A549 (cell line): ENCODE results near the gene MYB. TPM values are rescaled to one million over a fixed set of nuclear protein-coding genes. Genes with fewer than 3 reads are reported as not detected.

ENCODE experiments used
- ATAC-seq, 2 experiments: fragments of 200-7000 bp in 1 of 2; fragments of >200 bp in 1 of 2; cut with Nextera tagmentation in 1 of 2; cut with Tn5 transposase in 1 of 2; 3 replicates each; pipeline versions ENCODE4 v1.8.0 to v1.9.1; 2018 to 2020; ENCODE audit warnings: mild to moderate bottlenecking in 1 of 2, moderate library complexity in 1 of 2
- CTCF ChIA-PET: fragments of 300-600 bp; sonication (Branson Sonifier 250); formaldehyde crosslinking; extraction: SDS; loops from one replicate; lab custom pipeline; 2021; ENCODE audit warnings: antibody characterized with exemption, inconsistent platforms; lab: Yijun Ruan, JAX
- POLR2A ChIA-PET: fragments of 350-600 bp; formaldehyde crosslinking; extraction: SDS; loops from one replicate; lab custom pipeline; 2021; ENCODE audit warnings: antibody characterized with exemption, inconsistent platforms; lab: Yijun Ruan, JAX
- DNase-seq, 2 experiments: peaks; one replicate each; pipeline versions ENCODE4 v3.0.0 to v3.0.0-alpha.2; 2011 to 2016; ENCODE audit warnings: low read depth in 1 of 2, low spot score in 1 of 2
- FAIRE-seq: peaks from 2 replicates; lab custom pipeline; 2011; peaks lifted over from hg19 to GRCh38; lab: Jason Lieb, UNC
- H3K27ac ChIP-seq, 2 experiments: fragments of >200 bp; sonication (Bioruptor Twin); formaldehyde crosslinking; 3 replicates each; pipeline ENCODE4 v1.5.1; 2016 to 2017
- H3K4me1 ChIP-seq: fragments of >200 bp; sonication (Bioruptor Twin); formaldehyde crosslinking; 3 replicates; pipeline ENCODE4 v1.6.1; 2016
- H3K4me2 ChIP-seq: fragments of >200 bp; sonication (Bioruptor Twin); formaldehyde crosslinking; 3 replicates; pipeline ENCODE4 v1.6.1; 2016
- H3K4me3 ChIP-seq: fragments of >200 bp; sonication (Bioruptor Twin); formaldehyde crosslinking; 3 replicates; pipeline ENCODE4 v1.5.1; 2016
- H3K9me3 ChIP-seq: fragments of >200 bp; sonication (Bioruptor Twin); formaldehyde crosslinking; 3 replicates; pipeline ENCODE4 v1.6.1; 2016
- ATOH8 ChIP-seq: fragments of 250-450 bp; sonication (Bioruptor Pico); IDR thresholded peaks from 2 replicates; pipeline ENCODE4 v1.5.0; 2020; ENCODE audit warnings: low read depth, mild to moderate bottlenecking, moderate library complexity
- BCL3 ChIP-seq: fragments of >200 bp; sonication (Bioruptor Twin); formaldehyde crosslinking; IDR thresholded peaks from 3 replicates; pipeline ENCODE4 v1.6.1; 2016
- BHLHE40 ChIP-seq: IDR thresholded peaks from 2 replicates; pipeline ENCODE4 v1.6.1; 2012; ENCODE audit warnings: low read depth, low read length, inconsistent platforms
- CBX8 ChIP-seq: fragments of 200-600 bp; sonication (generic); IDR thresholded peaks from 2 replicates; pipeline ENCODE4 v1.6.1; 2016
- E2F6 ChIP-seq: IDR thresholded peaks from 2 replicates; pipeline ENCODE4 v1.6.1; 2012; ENCODE audit warnings: low read depth, borderline replicate concordance
- EHMT2 ChIP-seq: fragments of 200-600 bp; sonication (generic); IDR thresholded peaks from 2 replicates; pipeline ENCODE4 v1.6.1; 2016; ENCODE audit warnings: antibody characterized with exemption, low read depth, mild to moderate bottlenecking, moderate library complexity
- ELK1 ChIP-seq: fragments of 150-350 bp; IDR thresholded peaks from 2 replicates; pipeline ENCODE4 v1.6.1; 2014; ENCODE audit warnings: low read depth, mild to moderate bottlenecking, low read length
- EP300 ChIP-seq, 2 experiments: fragments of >200 bp; sonication (Bioruptor Twin); formaldehyde crosslinking; IDR thresholded peaks; 2 replicates in 1 of 2; 3 replicates in 1 of 2; pipeline ENCODE4 v1.6.1; 2016 to 2017
- ESRRA ChIP-seq: fragments of 150-350 bp; IDR thresholded peaks from 2 replicates; pipeline ENCODE4 v1.6.1; 2014; ENCODE audit warnings: mild to moderate bottlenecking, low read length, borderline replicate concordance
- GATA3 ChIP-seq: IDR thresholded peaks from 2 replicates; pipeline ENCODE4 v1.6.1; 2012; ENCODE audit warnings: borderline replicate concordance
- HES2 ChIP-seq: fragments of >200 bp; sonication (Bioruptor Twin); formaldehyde crosslinking; IDR thresholded peaks from 2 replicates; pipeline ENCODE4 v1.6.1; 2016
- HEYL ChIP-seq: fragments of 250-450 bp; sonication (Bioruptor Pico); IDR thresholded peaks from 2 replicates; pipeline ENCODE4 v1.8.0; 2021; ENCODE audit warnings: mild to moderate bottlenecking, moderate library complexity
- HMGXB4 ChIP-seq: fragments of 250-450 bp; sonication (Bioruptor Pico); IDR thresholded peaks from 2 replicates; pipeline ENCODE4 v1.5.0; 2021; ENCODE audit warnings: mild to moderate bottlenecking, moderate library complexity, borderline replicate concordance
- HOXB5 ChIP-seq: fragments of 250-450 bp; sonication (Bioruptor Pico); IDR thresholded peaks from 2 replicates; pipeline ENCODE4 v1.5.0; 2020; ENCODE audit warnings: mild to moderate bottlenecking, moderate library complexity
- JUN ChIP-seq, 2 experiments: fragments of >200 bp; sonication (Bioruptor Twin); formaldehyde crosslinking; IDR thresholded peaks; 2 replicates in 1 of 2; 3 replicates in 1 of 2; pipeline ENCODE4 v1.6.1; 2016 to 2017
- JUNB ChIP-seq: fragments of >200 bp; sonication (Bioruptor Twin); formaldehyde crosslinking; IDR thresholded peaks from 2 replicates; pipeline ENCODE4 v1.6.1; 2016
- KDM1A ChIP-seq: fragments of 200-600 bp; sonication (generic); IDR thresholded peaks from 2 replicates; pipeline ENCODE4 v1.6.1; 2016; ENCODE audit warnings: low read depth, mild to moderate bottlenecking
- MAFK ChIP-seq: fragments of 450-650 bp; IDR thresholded peaks from 2 replicates; pipeline ENCODE4 v1.6.1; 2014; ENCODE audit not compliant: partially characterized antibody
- MAX ChIP-seq: IDR thresholded peaks from 2 replicates; pipeline ENCODE4 v1.6.1; 2012
- NFE2L2 ChIP-seq: fragments of 150-350 bp; conservative IDR thresholded peaks from 2 replicates; pipeline ENCODE4 v1.6.1; 2014; ENCODE audit warnings: low read length
- NPAS2 ChIP-seq: fragments of 250-450 bp; sonication (Bioruptor Pico); IDR thresholded peaks from 2 replicates; pipeline ENCODE4 v1.8.0; 2022; ENCODE audit warnings: mild to moderate bottlenecking, moderate library complexity, borderline replicate concordance
- RFX5 ChIP-seq: fragments of 450-650 bp; IDR thresholded peaks from 2 replicates; pipeline ENCODE4 v1.7.1; 2014; ENCODE audit warnings: antibody characterized with exemption, mild to moderate bottlenecking, moderate library complexity
- SREBF2 ChIP-seq: fragments of 450-650 bp; IDR thresholded peaks from 2 replicates; pipeline ENCODE4 v1.6.1; 2014; ENCODE audit warnings: mild to moderate bottlenecking, moderate library complexity
- USF2 ChIP-seq: fragments of 450-650 bp; IDR thresholded peaks from 2 replicates; pipeline ENCODE4 v1.6.1; 2014; ENCODE audit warnings: antibody characterized with exemption
- ZFP36 ChIP-seq: fragments of 450-650 bp; IDR thresholded peaks from 2 replicates; pipeline ENCODE4 v1.6.1; 2014; ENCODE audit warnings: borderline replicate concordance; ENCODE audit not compliant: partially characterized antibody
- ZNF302 ChIP-seq: fragments of 250-450 bp; sonication (Bioruptor Pico); IDR thresholded peaks from 2 replicates; pipeline ENCODE4 v1.9.0; 2021; ENCODE audit warnings: inconsistent platforms, mild to moderate bottlenecking, moderate library complexity
- ZSCAN20 ChIP-seq: fragments of 250-450 bp; sonication (Bioruptor Pico); IDR thresholded peaks from 2 replicates; pipeline ENCODE4 v1.8.0; 2022; ENCODE audit warnings: mild to moderate bottlenecking, moderate library complexity
- WGBS: methylation state at CpG from one replicate; pipeline ENCODE4 v1.1.6; 2017; ENCODE audit errors: missing lambda C conversion rate; 5-methylcytosine and 5-hydroxymethylcytosine counted together
- polyA plus RNA-seq, 4 experiments: library from polyadenylated mRNA; depleted of rRNA in 3 of 4; stranded (reverse); fragments of >200 nt; fragmentation: RNase III in 1 of 4; extraction: RNeasy Plus Mini Kit Qiagen cat#74134 plus additional on column Dnase treatment in 1 of 4; gene quantifications; 2 replicates in 3 of 4; 3 replicates in 1 of 4; pipeline ENCODE4 v1.2.3, GENCODE V29; 2011 to 2017

The MYB gene
- polyA plus RNA-seq, 2 of the 4 experiments (the other 2 are of a cell fraction), result 0.22 to 0.27 TPM

GRCh38 chr6:135147637-135148592 lies 33.2 kb upstream of the MYB start (continued):
- no peak for TF ChIP-seq HES2
- TF ChIP-seq ZSCAN20 (CRISPR knock-in tag), result no peak
- TF ChIP-seq CBX8, result no peak
- no peak for TF ChIP-seq MAX
- no peak for TF ChIP-seq NFE2L2
- TF ChIP-seq ZFP36, result no peak
- TF ChIP-seq E2F6, result no peak
- TF ChIP-seq EHMT2, result no peak
- no peak for TF ChIP-seq ZNF302 (CRISPR knock-in tag)

GRCh38 chr6:135148889-135149288 lies 32.2 kb upstream of the MYB start:
- 31% methylated on average over 3 of the region's 3 CpGs for WGBS
- Histone ChIP-seq H3K4me2 (no peak overlapping the region), H3K9me3 (no peaks in the 10 kb centered on the region), H3K27ac (no peak overlapping the region), H3K4me3 (no peak overlapping the region), H3K4me1 (0 out of 3 replicates have a peak, but pooled peaks cover 2% of the 10 kb centered on the region)
- FAIRE-seq (no peak), DNase-seq (no peak), ATAC-seq (no peak)
- CTCF ChIA-PET, result interaction anchor here (1.0 kb wide), 1 partner anchor 274 kb away, joined by 3 read pairs; no protein-coding TSS in a partner anchor
- no peak for TF ChIP-seq HOXB5 (CRISPR knock-in tag)
- TF ChIP-seq HEYL (CRISPR knock-in tag), result no peak
- TF ChIP-seq HMGXB4 (CRISPR knock-in tag), result no peak
- no peak for TF ChIP-seq HES2
- no peak for TF ChIP-seq KDM1A
- POLR2A ChIA-PET, result no interaction called here

- WGBS, result 42% methylated on average over 6 of the region's 6 CpGs
- CTCF ChIA-PET, result interaction anchor here (1.0 kb wide), 1 partner anchor 274 kb away, joined by 3 read pairs; no protein-coding TSS in a partner anchor
- DNase-seq, result no peak
- ATAC-seq, result no peak
- Histone ChIP-seq H3K27ac (no peak overlapping the region), H3K4me1 (0 out of 3 replicates have a peak, but pooled peaks cover 2% of the 10 kb centered on the region), H3K4me3 (no peak overlapping the region), H3K9me3 (no peaks in the 10 kb centered on the region), H3K4me2 (no peak overlapping the region)
- POLR2A ChIA-PET, result no interaction called here
- TF ChIP-seq ESRRA (no peak), SREBF2 (no peak), JUN (IDR thresholded peaks at IDR 0.05) (no peak), BHLHE40 (no peak), ATOH8 (CRISPR knock-in tag) (no peak), ELK1 (no peak), NPAS2 (CRISPR knock-in tag) (no peak), GATA3 (no peak), EP300 (IDR thresholded peaks at IDR 0.05) (no peak), BCL3 (no peak), USF2 (no peak), ZFP36 (no peak), JUNB (no peak), MAFK (no peak), RFX5 (no peak), MAX (no peak)
- FAIRE-seq, result no peak
Measured at GRCh38 chr6:135149376-135149775, 31.7 kb upstream of the MYB start.
